ENCODE results near the gene CD7.

CD7 gene

DNA sequence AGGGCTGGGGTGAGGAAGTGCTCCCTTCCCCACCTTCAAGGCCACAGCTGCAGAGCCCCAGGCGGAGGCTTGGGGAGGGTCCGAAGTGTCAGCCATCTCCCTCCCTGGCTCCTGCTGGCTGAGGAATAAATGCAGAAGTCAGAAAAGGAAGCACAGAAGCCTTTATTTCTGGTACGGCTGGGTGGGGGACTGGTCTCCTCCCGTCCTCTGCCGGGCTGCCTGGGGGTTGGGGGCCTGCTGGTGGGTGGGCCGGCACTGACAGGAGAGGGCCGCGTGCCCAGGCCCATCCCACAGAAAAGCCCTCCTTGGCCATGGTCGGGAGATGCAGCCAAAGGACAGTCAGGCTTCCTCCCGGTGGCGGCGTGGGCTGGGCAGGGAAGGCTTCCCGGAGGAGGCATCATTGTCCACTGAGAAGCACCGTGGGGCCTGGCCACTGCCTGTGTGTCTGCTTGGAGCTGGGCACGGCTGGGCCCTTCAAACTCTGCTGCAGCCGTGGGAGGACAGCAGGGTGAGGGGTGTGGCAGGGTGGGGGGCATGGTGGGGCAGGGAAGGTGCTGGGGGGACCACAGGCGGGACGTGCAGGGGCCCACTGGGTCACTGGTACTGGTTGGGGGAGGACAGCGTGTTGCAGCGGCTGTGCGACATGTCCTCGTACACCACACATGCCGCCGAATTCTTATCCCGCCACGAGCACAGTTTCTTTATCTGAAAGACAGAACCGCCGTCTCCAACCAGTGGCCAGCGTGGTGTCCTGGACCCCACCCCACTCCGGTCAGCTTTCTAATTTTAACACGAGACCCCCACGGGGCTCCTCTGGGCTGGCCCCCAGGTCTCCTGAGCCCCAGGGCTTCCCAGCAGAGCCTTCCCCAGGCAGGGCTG, 2.4 kb downstream of the CD7 start:
- no peak for DNase-seq (ENCODE audit: low read depth in 2 of 2)

DNA sequence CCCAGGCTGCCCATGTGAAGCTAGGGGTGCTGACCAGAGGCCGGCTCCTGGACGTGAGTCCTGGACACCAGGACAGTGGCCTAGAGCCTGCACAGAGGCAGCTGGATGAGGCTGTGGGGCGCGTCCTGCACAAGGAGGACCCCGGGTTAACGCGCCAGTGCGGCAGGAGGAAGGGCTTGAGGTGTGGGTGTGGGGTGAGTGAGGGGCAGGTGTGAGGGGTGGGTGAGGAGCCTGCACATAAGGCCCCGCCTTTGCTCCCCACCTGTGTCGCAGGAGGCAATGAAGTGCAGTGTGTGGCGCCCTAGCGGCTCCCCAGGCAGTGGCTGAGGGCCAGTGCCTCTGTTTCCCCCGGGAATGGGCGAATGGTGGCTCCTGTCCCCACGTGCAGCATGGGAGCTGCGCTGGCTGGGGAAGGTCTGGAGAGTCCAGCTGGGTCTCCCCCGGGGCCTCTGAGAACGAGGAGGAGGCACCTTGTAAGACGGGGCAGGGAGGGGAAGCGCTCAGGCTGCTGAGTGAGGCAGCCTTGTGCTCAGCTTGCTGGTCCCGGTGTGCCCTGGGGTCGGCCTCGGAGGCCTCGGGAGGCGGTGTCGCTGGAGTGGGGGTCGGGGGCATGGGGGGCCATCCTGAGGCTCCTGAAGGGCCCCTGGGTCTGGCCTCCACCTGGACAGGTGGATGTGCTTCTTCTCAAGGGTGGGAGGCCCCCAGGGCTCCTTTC, 3.2 kb downstream of the CD7 start:
- no peak for DNase-seq (ENCODE audit: low read depth in 2 of 2)

DNA sequence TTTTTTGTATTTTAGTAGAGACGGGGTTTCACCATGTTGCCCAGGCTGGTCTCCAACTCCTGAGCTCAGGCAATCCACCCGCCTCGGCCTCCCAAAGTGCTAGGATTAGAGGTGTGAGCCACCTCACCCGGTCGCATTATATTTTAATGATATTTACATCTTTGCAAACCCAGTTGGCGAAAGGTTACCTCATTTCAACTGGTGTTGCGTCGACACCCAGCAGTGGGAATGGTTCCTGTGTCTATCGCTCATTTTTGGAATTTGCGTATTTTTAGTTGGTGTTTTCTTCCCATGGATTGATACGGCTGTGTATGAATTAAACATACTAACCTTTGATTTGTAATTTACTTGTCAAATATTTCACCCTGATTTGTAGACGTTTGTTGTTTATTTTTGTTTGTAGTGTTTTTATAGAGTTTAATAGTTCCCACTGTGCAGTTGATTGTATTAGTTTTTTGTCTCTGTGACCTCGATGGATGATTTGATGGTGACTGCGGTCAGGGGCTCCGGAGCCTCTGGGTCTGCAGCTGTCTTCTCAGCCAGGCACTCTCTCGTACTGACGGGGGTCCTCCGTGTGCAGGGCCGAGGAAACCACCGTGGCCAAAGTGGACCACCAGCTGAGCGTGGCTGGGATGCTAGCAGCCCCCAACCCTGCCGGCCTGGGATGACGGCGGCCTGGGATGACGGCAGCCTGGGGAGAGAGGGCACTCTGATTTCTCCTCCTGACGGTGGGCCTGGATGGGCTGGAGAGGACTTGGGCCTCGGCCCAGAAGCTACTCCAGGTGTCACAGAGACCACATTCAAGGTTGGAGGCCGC, 4.0 kb downstream of the CD7 start:
- no peak for DNase-seq (ENCODE audit: low read depth in 2 of 2)

DNA sequence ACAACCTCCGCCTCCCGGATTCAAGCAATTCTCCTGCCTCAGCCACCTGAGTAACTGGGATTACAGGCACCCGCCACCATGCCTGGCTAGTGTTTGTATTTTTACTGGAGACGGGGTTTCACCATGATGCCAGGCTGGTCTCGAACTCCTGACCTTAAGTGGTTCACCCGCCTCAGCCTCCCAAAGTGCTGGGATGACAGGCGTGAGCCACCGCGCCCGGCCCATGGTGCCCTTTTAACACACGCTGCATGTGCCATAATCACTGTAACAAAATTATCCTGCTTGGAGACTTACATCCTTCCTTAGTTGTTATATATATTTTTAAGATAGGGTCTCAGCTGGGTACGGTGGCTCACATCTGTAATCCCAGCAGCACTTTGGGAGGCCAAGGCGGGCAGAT, 5.4 kb downstream of the CD7 start:
- DNase-seq (ENCODE audit: low read depth in 2 of 2): no peak

- DNase-seq (ENCODE audit: low read depth in 2 of 2): no peak
Measured at GRCh38 chr17:82310877-82311276, 6.5 kb downstream of the CD7 start.

DNA sequence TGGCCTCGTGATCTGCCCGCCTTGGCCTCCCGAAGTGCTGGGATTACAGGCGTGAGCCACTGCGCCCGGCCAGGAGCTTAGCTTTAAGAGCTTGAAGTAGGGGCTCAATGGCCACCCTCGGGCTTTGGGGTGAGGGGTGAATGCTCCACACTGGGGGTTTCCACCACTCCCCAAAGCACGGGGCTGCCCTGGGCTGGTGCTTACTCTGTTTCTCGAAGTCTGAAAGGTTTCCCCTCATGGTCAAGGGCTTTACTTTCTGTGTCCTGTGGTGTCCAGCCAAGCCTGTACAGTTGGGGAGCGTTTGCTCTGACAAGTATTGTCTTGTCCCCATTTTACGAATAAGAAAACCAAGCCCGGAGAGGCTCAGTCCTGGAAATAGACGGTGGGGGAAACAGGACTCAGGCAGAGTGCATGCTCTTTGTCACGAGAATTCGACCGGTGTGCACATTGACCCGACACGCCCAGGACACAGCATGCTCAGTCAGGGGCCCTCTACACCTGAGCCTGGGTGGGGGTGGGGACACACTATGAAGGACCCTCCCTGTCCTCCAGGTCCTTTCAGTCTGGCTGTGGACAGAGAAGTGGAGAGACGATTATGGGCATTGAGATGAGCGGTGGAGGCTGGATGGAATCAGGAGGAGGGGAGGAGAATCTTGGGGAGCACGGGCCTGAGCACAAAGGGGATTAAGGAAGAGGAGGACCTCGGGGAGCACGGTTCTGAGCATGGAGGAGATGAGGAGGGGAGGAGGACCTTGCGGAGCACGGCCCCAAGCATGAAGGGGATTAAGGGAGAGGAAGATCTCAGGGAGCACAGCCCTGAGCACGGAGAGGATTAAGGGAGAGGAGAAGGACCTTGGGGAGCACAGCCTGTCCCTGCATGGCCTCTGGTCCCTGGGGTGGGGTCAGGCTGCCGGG, 7.5 kb downstream of the CD7 start:
- DNase-seq (ENCODE audit: low read depth in 2 of 2): no peak

- DNase-seq (ENCODE audit: low read depth in 2 of 2): no peak
Measured at GRCh38 chr17:82305727-82306300, 11.6 kb downstream of the CD7 start.

- no peak for DNase-seq (ENCODE audit: low read depth in 2 of 2)
Measured at GRCh38 chr17:82304826-82305726, 12.3 kb downstream of the CD7 start.

DNA sequence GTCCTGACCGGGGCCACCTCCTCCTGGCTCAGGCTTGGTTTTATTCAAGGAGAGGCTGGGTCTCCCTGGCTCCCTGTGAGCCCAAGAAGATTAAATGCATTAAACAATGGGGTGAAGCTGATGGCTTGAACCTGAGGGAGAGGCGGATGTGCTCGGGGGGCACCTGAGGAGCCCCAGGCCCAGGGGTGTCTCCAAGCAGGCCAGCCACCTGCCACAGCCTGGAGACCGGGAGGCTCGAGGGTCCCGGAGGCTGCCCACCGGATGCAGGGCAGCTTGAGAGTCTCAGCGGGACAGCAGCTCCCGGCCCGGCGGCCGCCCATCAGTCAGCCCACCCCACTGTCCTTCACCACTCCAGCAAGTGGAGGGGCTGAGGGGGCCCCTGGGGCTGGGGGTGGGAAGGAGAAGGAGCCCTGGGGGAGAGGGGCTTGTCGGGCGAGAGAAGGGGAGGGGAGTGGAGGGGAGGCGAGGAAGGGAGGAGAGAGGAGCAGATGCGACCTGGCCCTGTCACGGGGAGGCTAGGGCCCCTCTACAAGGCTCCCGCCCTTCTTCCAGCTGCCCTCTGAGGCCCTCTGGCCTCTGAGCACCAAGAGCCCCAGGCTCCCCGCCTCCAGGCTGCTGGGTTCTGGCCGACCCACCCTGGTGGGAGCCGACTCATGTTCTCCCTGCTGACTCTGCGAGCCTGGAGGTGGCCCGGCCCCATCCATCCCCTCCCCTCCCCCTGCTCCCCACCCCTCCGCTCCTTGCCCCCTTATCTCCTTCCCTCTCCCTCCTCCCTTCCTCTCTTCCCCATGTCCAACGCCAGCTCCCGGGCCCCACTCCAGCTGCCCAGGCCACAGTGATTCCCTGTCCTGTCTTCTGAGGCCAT, 13.2 kb downstream of the CD7 start:
- no peak for DNase-seq (ENCODE audit: low read depth in 2 of 2)

DNA sequence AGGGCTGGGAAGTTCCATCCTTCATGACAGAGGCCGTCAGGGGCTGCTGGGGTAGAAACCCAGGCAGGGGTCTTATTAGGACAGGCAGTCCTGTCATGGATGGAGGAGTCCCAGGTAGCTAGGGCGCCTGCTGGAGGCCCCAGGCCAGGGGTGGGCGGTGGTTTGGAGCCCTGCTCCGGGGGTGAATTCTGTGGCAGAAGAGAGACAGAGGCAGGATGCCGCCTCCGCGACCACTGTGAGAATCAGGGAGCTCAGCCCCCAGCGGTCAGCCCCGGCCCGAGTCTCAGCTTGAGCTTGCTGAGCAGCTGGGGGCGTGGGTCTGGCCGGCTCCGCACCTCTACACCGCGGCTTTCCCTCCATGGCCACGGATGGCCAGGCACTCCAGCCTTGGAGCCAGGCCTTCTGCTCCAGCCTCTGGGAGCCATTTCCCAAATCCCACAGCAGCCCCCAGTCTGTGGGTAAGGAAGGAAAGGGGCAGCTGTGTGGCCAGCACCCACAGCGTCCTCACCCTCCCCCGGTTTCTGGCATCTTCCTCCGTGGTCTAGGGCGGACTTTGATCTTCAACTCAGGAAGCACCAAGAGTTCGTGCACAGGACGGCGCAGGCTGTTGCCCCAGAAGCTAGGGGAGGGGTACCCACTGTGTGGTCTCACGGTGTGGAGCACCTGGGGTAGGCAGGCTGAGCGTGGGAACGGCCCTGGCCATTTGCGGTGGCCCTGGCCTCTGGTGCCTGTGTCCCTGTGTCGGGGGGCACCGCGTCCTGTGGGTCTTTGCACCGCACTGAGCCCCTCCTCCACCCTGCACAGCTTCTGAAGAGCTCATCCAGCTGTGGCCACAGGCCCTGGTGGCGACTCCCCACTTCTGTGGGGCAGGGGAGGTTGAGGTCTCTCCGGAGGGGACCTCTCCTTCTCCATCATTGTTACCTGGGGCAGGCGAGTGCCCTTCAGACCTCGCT, 14.1 kb downstream of the CD7 start:
- no peak for DNase-seq (ENCODE audit: low read depth in 2 of 2)

- no peak for DNase-seq (ENCODE audit: low read depth in 2 of 2)
Measured at GRCh38 chr17:82302568-82302963, 14.8 kb downstream of the CD7 start.

GRCh38 chr17:82301916-82302567, 15.4 kb downstream of the CD7 start:
- no peak for DNase-seq (ENCODE audit: low read depth in 2 of 2)

DNA sequence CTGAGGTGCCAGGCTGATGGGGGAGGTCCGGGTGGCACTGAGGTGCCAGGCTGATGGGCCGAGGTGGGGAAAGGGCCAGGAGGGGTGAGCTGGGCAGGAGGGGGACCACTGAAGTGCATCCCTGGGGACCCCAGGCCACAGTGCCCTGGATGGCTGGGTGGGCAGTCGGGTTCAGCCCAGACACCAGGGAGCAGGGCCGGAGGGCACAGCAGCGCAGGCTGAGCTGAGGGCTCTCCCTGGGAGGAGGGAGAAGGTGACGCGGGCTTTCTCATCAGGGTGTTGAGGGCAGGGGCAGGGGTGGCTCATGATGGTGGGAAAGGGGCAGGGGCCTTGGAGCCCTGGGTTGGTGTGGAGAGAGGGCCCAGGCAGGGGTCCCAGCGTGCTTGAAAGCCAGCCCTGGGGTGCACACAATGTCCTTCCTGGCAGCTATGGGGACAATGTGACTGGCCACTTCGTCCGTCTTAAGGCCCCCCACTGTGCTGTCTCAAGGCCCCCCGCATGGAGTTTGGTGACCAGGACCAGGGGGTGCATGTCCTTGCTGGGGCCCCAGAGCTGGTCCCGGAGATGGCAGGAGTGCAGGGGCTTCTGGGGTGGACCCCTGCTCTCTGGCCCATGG, 16.0 kb downstream of the CD7 start:
- DNase-seq (ENCODE audit: low read depth in 2 of 2): no peak

GRCh38 chr17:82300707-82301270, 16.6 kb downstream of the CD7 start:
- peak in 1 of 2 donors; percentile 41 for DNase-seq (ENCODE audit: low read depth in 2 of 2)

GRCh38 chr17:82300228-82300627, 17.2 kb downstream of the CD7 start:
- DNase-seq (ENCODE audit: low read depth in 2 of 2): no peak

DNA sequence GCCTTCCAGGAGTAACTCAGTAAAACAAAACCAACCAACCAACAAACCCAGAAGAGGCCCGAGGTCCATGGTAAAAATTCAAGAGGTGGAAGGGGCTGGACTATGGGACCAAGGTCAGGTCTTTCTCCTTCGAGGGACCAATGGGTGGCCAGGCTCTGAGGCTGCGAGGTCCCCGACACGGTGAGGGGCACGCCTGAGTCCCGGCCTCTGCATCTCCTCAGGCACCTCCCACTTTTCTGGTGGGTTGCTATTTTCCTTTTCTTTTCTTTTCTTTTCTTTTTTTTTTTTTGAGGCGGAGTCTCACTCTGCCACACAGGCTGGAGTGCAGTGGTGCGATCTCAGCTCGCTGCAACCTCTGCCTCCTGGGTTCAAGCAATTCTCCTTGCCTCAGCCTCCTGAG, 18.0 kb downstream of the CD7 start:
- no peak for DNase-seq (ENCODE audit: low read depth in 2 of 2)
